NOMO-1 (cell line): ENCODE results near the gene TMEM52.

ENCODE experiments used
- DNase-seq, 2 experiments: peaks; one replicate each; lab custom pipeline; 2025; ENCODE audit not compliant: unreplicated experiment in 2 of 2; lab: John Stamatoyannopoulos, UW

TMEM52 gene

GRCh38 chr1:1918901-1919303 is at the start of gene TMEM52:
Gene TMEM52, minus strand, starts transcription at chr1:1919279. Its CDS starts 14 bp downstream, at chr1:1919265.
- DNase-seq: no peak

GRCh38 chr1:1967879-1968278 is 48.8 kb upstream of the TMEM52 start:
- DNase-seq: no peak

- DNase-seq: no peak
Observed at GRCh38 chr1:1967151-1967550, 48.1 kb upstream of the TMEM52 start.

- DNase-seq: peak in 1 of 2 experiments; percentile 53
Observed at GRCh38 chr1:1966071-1966740, 47.1 kb upstream of the TMEM52 start.

- no peak for DNase-seq
Observed at GRCh38 chr1:1965546-1965945, 46.5 kb upstream of the TMEM52 start.

GRCh38 chr1:1964811-1965210 is 45.7 kb upstream of the TMEM52 start:
- no peak for DNase-seq

GRCh38 chr1:1963570-1963969 is 44.5 kb upstream of the TMEM52 start:
- no peak for DNase-seq

GRCh38 chr1:1962752-1963151 is 43.7 kb upstream of the TMEM52 start:
- DNase-seq: no peak

- DNase-seq: no peak
Observed at GRCh38 chr1:1960480-1961196, 41.6 kb upstream of the TMEM52 start.

GRCh38 chr1:1959840-1960479 is 40.9 kb upstream of the TMEM52 start:
- peak; percentile 72 to 74 for DNase-seq

GRCh38 chr1:1959459-1959839 is 40.4 kb upstream of the TMEM52 start:
- no peak for DNase-seq

- no peak for DNase-seq
Observed at GRCh38 chr1:1958071-1958541, 39.0 kb upstream of the TMEM52 start.

- no peak for DNase-seq
Observed at GRCh38 chr1:1957533-1957961, 38.5 kb upstream of the TMEM52 start.

GRCh38 chr1:1956586-1957532 is 37.8 kb upstream of the TMEM52 start:
- no peak for DNase-seq

- no peak for DNase-seq
Observed at GRCh38 chr1:1956101-1956500, 37.0 kb upstream of the TMEM52 start.

GRCh38 chr1:1955621-1956094 is 36.6 kb upstream of the TMEM52 start:
- DNase-seq: no peak

GRCh38 chr1:1954831-1955441 is 35.9 kb upstream of the TMEM52 start:
- DNase-seq: no peak

GRCh38 chr1:1954015-1954414 is 34.9 kb upstream of the TMEM52 start:
- DNase-seq: no peak

GRCh38 chr1:1950940-1951339 is 31.9 kb upstream of the TMEM52 start:
- DNase-seq: no peak

- no peak for DNase-seq
Observed at GRCh38 chr1:1948783-1949182, 29.7 kb upstream of the TMEM52 start.
